Epithelial cell of proximal tubule (primary cell): ENCODE data around the gene AKAIN1. TPM values are rescaled to one million over a fixed set of nuclear protein-coding genes. Genes with fewer than 3 reads are reported as not detected.

Source experiments
- DNase-seq: peaks from one replicate; pipeline ENCODE4 v3.0.0-alpha.2; 2011; ENCODE audit warnings: low read depth
- H3K4me3 ChIP-seq: 2 replicates; pipeline ENCODE4 v1.5.1; 2011; ENCODE audit warnings: low read depth, mild to moderate bottlenecking, low read length
- CTCF ChIP-seq: conservative IDR thresholded peaks from 2 replicates; pipeline ENCODE4 v1.5.1; 2012; ENCODE audit warnings: low read depth, mild to moderate bottlenecking, low read length
- total RNA-seq: library from RNA; depleted of rRNA; stranded (reverse); fragments of >200 nt; gene quantifications from 2 replicates; pipeline ENCODE4 v1.2.3, GENCODE V29; 2015

AKAIN1 gene
- total RNA-seq, 1 donor from 2014 or later = not detected

GRCh38 chr18:5214583-5215351, 17.7 kb upstream of the AKAIN1 start:
- TF ChIP-seq CTCF = no peak
- H3K4me3 ChIP-seq = no peak overlapping the region
- no peak for DNase-seq

GRCh38 chr18:5207471-5208150, 10.6 kb upstream of the AKAIN1 start:
- TF ChIP-seq CTCF = no peak
- H3K4me3 ChIP-seq = no peak overlapping the region
- no peak for DNase-seq

- DNase-seq = no peak
- no peak for TF ChIP-seq CTCF
Measured at GRCh38 chr18:5198311-5198710, 1.3 kb upstream of the AKAIN1 start.

GRCh38 chr18:5197461-5197860, 404 bp upstream of the AKAIN1 start:
- DNase-seq = no peak
- H3K4me3 ChIP-seq = no peak overlapping the region
- no peak for TF ChIP-seq CTCF

More at GRCh38 chr18:5198311-5198710, 1.3 kb upstream of the AKAIN1 start:
- no peak overlapping the region for H3K4me3 ChIP-seq

GRCh38 chr18:5196253-5197031, 615 bp downstream of the AKAIN1 start:
- DNase-seq = no peak
- TF ChIP-seq CTCF = no peak
- H3K4me3 ChIP-seq = no peak overlapping the region

GRCh38 chr18:5195656-5196055, 1.4 kb downstream of the AKAIN1 start:
- H3K4me3 ChIP-seq = no peak overlapping the region
- DNase-seq = no peak
- no peak for TF ChIP-seq CTCF
